Prostate gland (tissue), 2 donors: ENCODE measurements around the gene FBXL5. TPM values are rescaled to one million over a fixed set of nuclear protein-coding genes. Genes with fewer than 3 reads are reported as not detected.

Experiments
- DNase-seq: peaks from one replicate; pipeline ENCODE4 v3.0.0-alpha.2; 2019; ENCODE audit warnings: low spot score
- H3K27ac ChIP-seq, 2 donors: fragments of 200-600 bp; sonication (generic); 2 replicates each; pipeline ENCODE4 v1.5.1; 2017 to 2019
- H3K27me3 ChIP-seq: fragments of 200-600 bp; sonication (generic); replicated peaks from 2 replicates; pipeline ENCODE4 v1.5.1; 2019; ENCODE audit not compliant: insufficient read depth
- H3K36me3 ChIP-seq, 2 donors: fragments of 200-600 bp; sonication (generic); 1 replicate in 1 of 2; 2 replicates in 1 of 2; pipeline versions ENCODE4 v1.5.1 to v1.8.1; 2017 to 2019
- H3K4me1 ChIP-seq: fragments of 200-600 bp; sonication (generic); replicated peaks from 2 replicates; pipeline ENCODE4 v1.5.1; 2019
- H3K4me3 ChIP-seq, 2 donors: fragments of 200-600 bp; sonication (generic); 2 replicates each; pipeline ENCODE4 v1.5.1; 2017 to 2019
- H3K9me3 ChIP-seq: fragments of 200-600 bp; sonication (generic); 2 replicates; pipeline ENCODE4 v1.5.1; 2017
- POLR2A ChIP-seq: fragments of 450-650 bp; IDR thresholded peaks from one replicate; pipeline ENCODE4 v1.6.1; 2016; ENCODE audit warnings: antibody characterized with exemption, mild to moderate bottlenecking
- POLR2AphosphoS5 ChIP-seq: sonication (generic); formaldehyde crosslinking; IDR thresholded peaks from one replicate; pipeline ENCODE4 v1.6.1; 2017; ENCODE audit warnings: antibody characterized with exemption
- WGBS: methylation state at CpG from one replicate; pipeline ENCODE4 v1.1.5; 2018; 5-methylcytosine and 5-hydroxymethylcytosine counted together
- intact Hi-C: fragments of 100-400 bp; cut with DNase I; formaldehyde crosslinking; loops from one replicate; pipeline ENCODE4 v1.14.2; 2022
- total RNA-seq, 2 donors: library from RNA; depleted of rRNA; stranded (reverse); fragments of >200 nt; gene quantifications; one replicate each; pipeline ENCODE4 v1.1.0, GENCODE V29; 2016
- TF ChIP-seq, protein P1 (sequence below), 4 experiments: fragments of 200-600 bp in 2 of 4; fragments of 450-650 bp in 2 of 4; sonication (generic) in 2 of 4; IDR thresholded peaks; 1 replicate in 3 of 4; 2 replicates in 1 of 4; pipeline ENCODE4 v1.5.1; 2016 to 2019; ENCODE audit warnings: antibody characterized with exemption in 4 of 4, mild to moderate bottlenecking in 2 of 4, moderate library complexity in 2 of 4

The FBXL5 gene
- total RNA-seq, 2 donors from 2014 or later, result 86.0 to 123 TPM

DNA sequence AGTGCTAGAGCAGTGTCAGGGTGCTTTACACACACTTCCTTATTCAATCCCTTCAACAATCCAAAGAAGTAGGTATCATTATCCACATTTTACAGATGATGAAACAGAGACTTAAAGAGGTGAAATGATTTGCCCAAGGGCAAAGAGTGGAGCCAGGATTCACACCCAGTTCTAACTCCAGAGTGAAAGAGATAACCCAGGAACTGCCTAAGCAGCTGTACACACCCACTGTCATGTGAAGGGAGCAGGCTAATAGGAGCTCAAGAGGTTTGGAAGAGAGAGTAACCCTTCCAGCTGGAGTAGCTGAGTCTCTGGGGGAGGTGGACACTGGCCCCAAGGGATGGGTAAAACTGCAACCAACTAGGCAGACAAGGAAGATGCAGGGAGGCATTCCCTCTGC lies 92.5 kb downstream of the FBXL5 start:
- Histone ChIP-seq H3K27ac (no peak overlapping the region), H3K27me3 (no peaks in the 10 kb centered on the region), H3K4me1 (no peaks in the 10 kb centered on the region), H3K4me3 (no peak overlapping the region), H3K36me3 (peaks cover 0 to 9% of the 10 kb centered on the region in 2 donors), H3K9me3 (no peaks in the 10 kb centered on the region)
- intact Hi-C loops, result loop anchor here (5.0 kb wide), 1 partner anchor 395 kb away; no protein-coding TSS in a partner anchor
- no peak for DNase-seq
- TF ChIP-seq POLR2AphosphoS5 (no peak), POLR2A (no peak)
- TF ChIP-seq, protein P1, sequence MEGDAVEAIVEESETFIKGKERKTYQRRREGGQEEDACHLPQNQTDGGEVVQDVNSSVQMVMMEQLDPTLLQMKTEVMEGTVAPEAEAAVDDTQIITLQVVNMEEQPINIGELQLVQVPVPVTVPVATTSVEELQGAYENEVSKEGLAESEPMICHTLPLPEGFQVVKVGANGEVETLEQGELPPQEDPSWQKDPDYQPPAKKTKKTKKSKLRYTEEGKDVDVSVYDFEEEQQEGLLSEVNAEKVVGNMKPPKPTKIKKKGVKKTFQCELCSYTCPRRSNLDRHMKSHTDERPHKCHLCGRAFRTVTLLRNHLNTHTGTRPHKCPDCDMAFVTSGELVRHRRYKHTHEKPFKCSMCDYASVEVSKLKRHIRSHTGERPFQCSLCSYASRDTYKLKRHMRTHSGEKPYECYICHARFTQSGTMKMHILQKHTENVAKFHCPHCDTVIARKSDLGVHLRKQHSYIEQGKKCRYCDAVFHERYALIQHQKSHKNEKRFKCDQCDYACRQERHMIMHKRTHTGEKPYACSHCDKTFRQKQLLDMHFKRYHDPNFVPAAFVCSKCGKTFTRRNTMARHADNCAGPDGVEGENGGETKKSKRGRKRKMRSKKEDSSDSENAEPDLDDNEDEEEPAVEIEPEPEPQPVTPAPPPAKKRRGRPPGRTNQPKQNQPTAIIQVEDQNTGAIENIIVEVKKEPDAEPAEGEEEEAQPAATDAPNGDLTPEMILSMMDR (IDR thresholded peaks at IDR 0.05), result no peak

DNA sequence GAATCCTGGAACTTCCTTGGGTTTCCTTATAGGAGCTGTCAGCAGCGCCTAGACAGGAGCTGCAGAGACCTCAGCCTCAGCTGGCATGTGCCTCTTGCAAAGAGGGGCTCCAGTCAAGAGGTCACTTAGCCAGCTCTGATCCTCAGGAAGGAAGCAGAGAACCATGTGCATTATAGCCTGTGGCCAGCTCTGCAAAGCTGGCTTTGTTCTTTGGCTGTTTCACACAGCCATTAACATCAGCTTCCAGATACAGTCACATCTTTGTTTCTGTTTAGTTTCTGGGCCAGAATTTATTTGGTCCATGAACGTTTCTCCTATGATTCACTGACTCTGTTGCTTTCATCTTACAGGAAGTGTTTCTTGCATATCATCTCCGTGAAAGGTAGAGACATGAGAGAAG lies 93.0 kb downstream of the FBXL5 start:
- peaks cover 0 to 9% of the 10 kb centered on the region in 2 donors for H3K36me3 ChIP-seq
- H3K27ac ChIP-seq, result no peak overlapping the region
- no peak overlapping the region for H3K4me3 ChIP-seq
- 37% methylated on average over 3 of the region's 3 CpGs for WGBS
- DNase-seq, result no peak
- H3K27me3 ChIP-seq, result no peaks in the 10 kb centered on the region
- no peak for TF ChIP-seq POLR2AphosphoS5
- TF ChIP-seq POLR2A, result no peak
- TF ChIP-seq, protein P1 (IDR thresholded peaks at IDR 0.05), result no peak
- H3K4me1 ChIP-seq, result no peaks in the 10 kb centered on the region
- no peaks in the 10 kb centered on the region for H3K9me3 ChIP-seq
- intact Hi-C loops, result loop anchor here (5.0 kb wide), 1 partner anchor 395 kb away; no protein-coding TSS in a partner anchor

DNA sequence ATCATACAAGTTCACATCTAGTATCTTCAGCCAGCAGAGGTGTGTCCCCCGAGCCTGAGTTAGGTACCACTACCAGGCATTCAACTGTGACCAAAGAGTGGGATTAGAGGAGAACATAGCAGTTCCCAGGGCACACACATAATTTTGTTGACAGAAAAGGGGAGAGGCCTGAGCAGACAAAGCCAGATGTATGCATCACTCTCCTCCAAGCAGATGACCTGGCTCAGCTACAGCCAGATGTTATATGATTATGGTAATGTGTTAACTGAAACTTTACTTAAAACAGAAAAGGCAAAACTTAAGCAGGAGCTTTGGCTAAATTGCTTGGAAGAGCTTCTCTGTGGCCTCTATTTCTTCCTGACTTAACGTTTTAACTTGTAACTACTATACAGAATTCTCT lies 96.6 kb downstream of the FBXL5 start:
- Histone ChIP-seq H3K9me3 (no peaks in the 10 kb centered on the region), H3K4me3 (no peak overlapping the region), H3K4me1 (no peaks in the 10 kb centered on the region), H3K36me3 (peaks cover 0 to 3% of the 10 kb centered on the region in 2 donors), H3K27ac (no peak overlapping the region), H3K27me3 (no peaks in the 10 kb centered on the region)
- no peak for DNase-seq
- intact Hi-C loops, result no loop called here
- TF ChIP-seq, protein P1 (IDR thresholded peaks at IDR 0.05), result no peak
- TF ChIP-seq POLR2AphosphoS5 (no peak), POLR2A (no peak)
- WGBS, result 93% methylated on average over 2 of the region's 2 CpGs

DNA sequence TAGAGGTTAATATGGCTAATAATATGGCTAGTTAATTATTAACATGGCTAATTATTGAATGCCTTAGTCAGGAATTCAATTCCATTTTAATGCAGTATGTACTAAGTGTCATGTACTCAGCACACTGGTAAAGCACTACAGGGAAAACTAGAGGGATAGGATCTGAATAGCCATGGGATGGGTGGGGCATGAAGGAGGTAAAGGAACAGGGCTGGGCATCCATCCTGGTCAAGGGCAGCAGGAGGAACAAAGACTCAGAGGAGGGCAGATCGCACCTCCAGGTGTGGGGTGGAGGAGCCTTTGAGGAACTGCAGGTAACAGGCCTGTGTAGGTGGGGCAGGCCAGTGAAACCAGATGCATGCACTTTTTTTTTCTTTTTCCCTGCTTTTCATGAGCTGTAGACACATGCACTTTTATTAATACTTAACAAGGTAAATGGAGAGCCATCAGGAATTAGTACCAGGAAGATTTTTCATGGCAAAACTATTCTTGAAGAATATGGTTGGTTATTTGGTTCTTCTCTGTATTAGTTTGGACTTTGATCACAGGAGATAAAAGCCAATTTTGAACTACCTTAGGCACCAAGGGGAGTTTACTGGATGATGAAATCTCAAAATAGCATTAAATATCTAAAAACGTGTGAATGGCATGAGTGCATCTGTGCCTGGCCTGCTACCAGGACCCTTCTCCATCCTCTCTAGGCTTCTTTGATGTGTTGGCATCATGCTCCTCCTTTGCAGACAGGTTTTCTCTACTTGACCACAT lies 97.2 kb downstream of the FBXL5 start:
- intact Hi-C loops, result no loop called here
- H3K4me3 ChIP-seq, result no peak overlapping the region
- no peaks in the 10 kb centered on the region for H3K4me1 ChIP-seq
- TF ChIP-seq, protein P1 (IDR thresholded peaks at IDR 0.05), result no peak
- TF ChIP-seq POLR2AphosphoS5 (no peak), POLR2A (no peak)
- WGBS, result 82% methylated on average over 2 of the region's 2 CpGs
- no peaks in the 10 kb centered on the region for H3K27me3 ChIP-seq
- H3K9me3 ChIP-seq, result no peaks in the 10 kb centered on the region
- DNase-seq, result no peak
- no peaks in the 10 kb centered on the region for H3K36me3 ChIP-seq
- H3K27ac ChIP-seq, result no peak overlapping the region

DNA sequence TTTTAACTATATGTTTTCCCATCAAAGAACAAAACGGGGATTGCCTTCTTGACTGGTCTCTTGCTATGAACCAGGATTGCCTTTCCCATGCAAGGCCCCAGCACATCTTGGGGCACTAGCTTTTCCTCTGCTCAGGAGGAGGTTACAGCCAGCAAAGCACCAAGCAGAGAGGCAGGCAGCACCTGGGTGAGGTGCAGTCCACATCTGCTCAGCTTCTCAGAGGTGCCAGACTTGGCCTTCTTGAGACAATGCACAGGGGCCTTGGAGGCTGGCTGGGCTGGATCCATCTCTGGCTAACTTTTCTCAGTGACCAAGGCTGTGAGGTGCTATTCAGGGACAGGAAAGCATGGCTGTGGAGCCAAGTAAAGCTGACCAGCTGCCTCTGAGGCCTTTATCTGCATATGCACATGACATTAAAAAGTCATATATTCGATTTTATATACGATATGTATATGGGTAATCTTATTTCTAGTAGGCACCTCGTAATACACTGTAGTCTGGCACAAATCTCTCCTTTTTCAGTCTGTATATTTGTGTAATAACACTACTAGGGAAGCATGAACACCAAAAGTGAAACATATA lies 98.6 kb downstream of the FBXL5 start:
- Histone ChIP-seq H3K27me3 (no peaks in the 10 kb centered on the region), H3K9me3 (no peaks in the 10 kb centered on the region), H3K4me1 (no peaks in the 10 kb centered on the region), H3K4me3 (no peak overlapping the region), H3K36me3 (no peaks in the 10 kb centered on the region), H3K27ac (no peak overlapping the region)
- no peak for DNase-seq
- WGBS, result 88% methylated on average over 4 of the region's 4 CpGs
- TF ChIP-seq POLR2AphosphoS5 (no peak), POLR2A (no peak)
- TF ChIP-seq, protein P1 (IDR thresholded peaks at IDR 0.05), result no peak
- intact Hi-C loops, result no loop called here
